RCC 7860 (cell line): Measurements from ENCODE around the gene DCAF10.
"Not testable (repeated sequence)": the region's sequence is repeated elsewhere in the genome, so short reads cannot be mapped to it uniquely, and the experiment has no call there.

Experiments
- DNase-seq: peaks from one replicate; pipeline ENCODE4 v3.0.0-alpha.2; 2015; ENCODE audit warnings: low spot score
- FAIRE-seq: peaks from 2 replicates; lab custom pipeline; 2012; peaks lifted over from hg19 to GRCh38; lab: Jason Lieb, UNC

The DCAF10 gene

GRCh38 chr9:37800631-37801286 lies at the start of gene DCAF10:
Gene DCAF10 (plus strand): TSS chr9:37800797. CDS start chr9:37800867, 70 bp downstream.
- FAIRE-seq, result no peak
- DNase-seq, result peak; percentile 55

- DNase-seq, result no peak
- FAIRE-seq, result no peak
Measured at GRCh38 chr9:37751186-37751585, 49.4 kb upstream of the DCAF10 start.

GRCh38 chr9:37751704-37752103 lies 48.9 kb upstream of the DCAF10 start:
- DNase-seq, FAIRE-seq: not testable (repeated sequence)

GRCh38 chr9:37752112-37752511 lies 48.5 kb upstream of the DCAF10 start:
- DNase-seq, FAIRE-seq: not testable (repeated sequence)

GRCh38 chr9:37752642-37753488 lies 47.7 kb upstream of the DCAF10 start:
- DNase-seq (no peak), FAIRE-seq (no peak)

GRCh38 chr9:37753489-37754190 lies 47.0 kb upstream of the DCAF10 start, which contains the start of gene TRMT10B:
Gene TRMT10B (plus strand): TSS chr9:37753805. CDS start chr9:37761932, 8,127 bp downstream.
- no peak for FAIRE-seq
- DNase-seq, result peak; percentile 28

- DNase-seq, result no peak
- no peak for FAIRE-seq
Measured at GRCh38 chr9:37758747-37759146, 41.9 kb upstream of the DCAF10 start.

GRCh38 chr9:37760416-37761161 lies 40.0 kb upstream of the DCAF10 start:
- peak; percentile 39 for DNase-seq
- FAIRE-seq, result peak; percentile 53

- no peak for FAIRE-seq
- DNase-seq, result no peak
Measured at GRCh38 chr9:37761511-37761910, 39.1 kb upstream of the DCAF10 start.

GRCh38 chr9:37765263-37765662 lies 35.3 kb upstream of the DCAF10 start:
- DNase-seq, FAIRE-seq: not testable (repeated sequence)

- DNase-seq, result no peak
- FAIRE-seq, result no peak
Measured at GRCh38 chr9:37769306-37769705, 31.3 kb upstream of the DCAF10 start.

GRCh38 chr9:37769995-37770394 lies 30.6 kb upstream of the DCAF10 start:
- DNase-seq, result no peak
- no peak for FAIRE-seq

- DNase-seq, result no peak
- no peak for FAIRE-seq
Measured at GRCh38 chr9:37775216-37775919, 25.2 kb upstream of the DCAF10 start.

- no peak for FAIRE-seq
- no peak for DNase-seq
Measured at GRCh38 chr9:37776328-37776727, 24.3 kb upstream of the DCAF10 start.

GRCh38 chr9:37778534-37778933 lies 22.1 kb upstream of the DCAF10 start:
- no peak for DNase-seq
- FAIRE-seq, result no peak

- no peak for DNase-seq
- FAIRE-seq, result no peak
Measured at GRCh38 chr9:37784291-37784615, 16.3 kb upstream of the DCAF10 start.

- peak; percentile 77 for DNase-seq
- FAIRE-seq, result no peak
Measured at GRCh38 chr9:37784616-37785483, 15.7 kb upstream of the DCAF10 start, which contains the start of gene EXOSC3. Gene EXOSC3 (minus strand): TSS chr9:37785064. CDS start chr9:37785044, 20 bp downstream.

GRCh38 chr9:37787059-37787458 lies 13.5 kb upstream of the DCAF10 start:
- FAIRE-seq (no peak), DNase-seq (no peak)

GRCh38 chr9:37788332-37788731 lies 12.3 kb upstream of the DCAF10 start:
- FAIRE-seq (no peak), DNase-seq (no peak)
